Measurements from ENCODE around the gene MPEG1. TPM values are rescaled to one million over a fixed set of nuclear protein-coding genes. Genes with fewer than 3 reads are reported as not detected.

MPEG1 gene, protein sequence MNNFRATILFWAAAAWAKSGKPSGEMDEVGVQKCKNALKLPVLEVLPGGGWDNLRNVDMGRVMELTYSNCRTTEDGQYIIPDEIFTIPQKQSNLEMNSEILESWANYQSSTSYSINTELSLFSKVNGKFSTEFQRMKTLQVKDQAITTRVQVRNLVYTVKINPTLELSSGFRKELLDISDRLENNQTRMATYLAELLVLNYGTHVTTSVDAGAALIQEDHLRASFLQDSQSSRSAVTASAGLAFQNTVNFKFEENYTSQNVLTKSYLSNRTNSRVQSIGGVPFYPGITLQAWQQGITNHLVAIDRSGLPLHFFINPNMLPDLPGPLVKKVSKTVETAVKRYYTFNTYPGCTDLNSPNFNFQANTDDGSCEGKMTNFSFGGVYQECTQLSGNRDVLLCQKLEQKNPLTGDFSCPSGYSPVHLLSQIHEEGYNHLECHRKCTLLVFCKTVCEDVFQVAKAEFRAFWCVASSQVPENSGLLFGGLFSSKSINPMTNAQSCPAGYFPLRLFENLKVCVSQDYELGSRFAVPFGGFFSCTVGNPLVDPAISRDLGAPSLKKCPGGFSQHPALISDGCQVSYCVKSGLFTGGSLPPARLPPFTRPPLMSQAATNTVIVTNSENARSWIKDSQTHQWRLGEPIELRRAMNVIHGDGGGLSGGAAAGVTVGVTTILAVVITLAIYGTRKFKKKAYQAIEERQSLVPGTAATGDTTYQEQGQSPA
- polyA plus RNA-seq (ENCODE audit: insufficient read length), result 9.1 TPM

DNA sequence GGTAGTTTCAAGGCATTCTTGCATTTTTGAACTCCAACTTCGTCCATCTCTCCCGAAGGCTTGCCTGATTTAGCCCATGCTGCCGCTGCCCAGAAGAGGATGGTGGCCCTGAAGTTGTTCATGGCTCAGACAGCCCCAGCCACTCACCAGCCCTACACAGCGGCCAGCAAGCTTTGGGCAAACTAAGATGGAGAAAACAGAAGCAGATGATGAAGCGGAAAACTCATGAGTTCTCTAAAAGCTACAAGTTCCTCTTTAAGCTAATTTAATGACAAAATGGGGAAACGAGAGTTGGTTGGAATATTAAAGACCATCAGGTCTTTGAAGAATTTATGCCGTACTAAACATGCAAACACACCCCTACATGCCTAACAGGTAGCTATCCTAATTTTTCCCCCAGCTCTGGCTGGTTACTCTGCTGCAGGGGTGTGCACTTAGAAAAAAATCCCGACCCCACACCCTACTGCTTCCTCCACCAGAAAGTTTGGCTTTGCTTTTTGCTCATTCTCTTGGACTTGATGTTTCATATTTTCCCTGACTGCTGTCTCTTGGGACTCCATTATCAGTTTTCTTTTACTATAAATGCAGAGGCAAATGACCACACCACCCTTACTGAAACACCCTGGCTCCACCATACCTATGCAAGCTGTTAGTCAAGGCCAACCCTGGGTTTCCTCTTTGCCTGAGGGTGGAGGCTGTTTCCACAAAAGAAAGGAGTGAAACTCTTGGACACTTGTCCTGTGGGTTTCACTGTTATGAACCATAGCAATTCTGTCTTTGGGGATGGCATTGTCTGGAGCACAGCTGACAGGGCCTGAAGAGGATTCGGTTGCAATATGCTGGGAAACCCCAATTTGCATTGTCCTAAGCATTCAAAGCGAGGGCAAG, at the start of gene MPEG1:
Gene MPEG1, minus strand, starts transcription at position 184 of the 888 bp plus-strand sequence. Its CDS starts 62 bp downstream, at position 122.
- no peak for DNase-seq (ENCODE audit: low read depth)

DNA sequence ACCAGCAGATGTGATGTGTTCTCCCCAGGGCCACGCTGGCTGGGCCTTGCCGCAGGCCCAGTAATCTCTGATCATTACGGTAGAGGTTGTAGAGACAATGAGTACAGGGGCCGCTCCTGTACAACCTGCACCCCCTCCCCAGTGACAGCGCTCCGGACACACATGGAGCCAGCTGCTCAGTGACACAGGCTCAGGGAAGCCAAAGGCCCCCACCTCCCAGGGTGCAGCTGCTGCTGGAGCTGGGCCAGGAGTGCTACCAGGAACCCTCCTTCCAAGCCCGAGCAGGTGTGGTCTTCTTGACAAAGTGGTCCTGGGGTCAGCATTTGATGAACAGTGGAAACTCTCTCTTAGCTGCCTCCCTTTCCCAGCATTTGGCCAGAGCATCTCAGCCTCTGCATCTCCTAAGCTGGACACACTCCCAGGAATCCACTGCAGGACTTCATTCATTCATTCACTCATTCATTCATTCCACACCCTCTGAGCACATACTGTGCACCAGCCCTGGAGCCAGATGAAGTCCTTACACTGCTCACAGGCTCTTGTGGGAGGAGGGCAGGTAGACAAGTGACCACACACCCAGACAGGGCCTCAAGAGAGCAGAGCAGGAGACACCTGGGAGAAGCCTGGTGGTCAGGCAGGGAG, 49.6 kb upstream of the MPEG1 start:
- no peak for DNase-seq (ENCODE audit: low read depth)

DNA sequence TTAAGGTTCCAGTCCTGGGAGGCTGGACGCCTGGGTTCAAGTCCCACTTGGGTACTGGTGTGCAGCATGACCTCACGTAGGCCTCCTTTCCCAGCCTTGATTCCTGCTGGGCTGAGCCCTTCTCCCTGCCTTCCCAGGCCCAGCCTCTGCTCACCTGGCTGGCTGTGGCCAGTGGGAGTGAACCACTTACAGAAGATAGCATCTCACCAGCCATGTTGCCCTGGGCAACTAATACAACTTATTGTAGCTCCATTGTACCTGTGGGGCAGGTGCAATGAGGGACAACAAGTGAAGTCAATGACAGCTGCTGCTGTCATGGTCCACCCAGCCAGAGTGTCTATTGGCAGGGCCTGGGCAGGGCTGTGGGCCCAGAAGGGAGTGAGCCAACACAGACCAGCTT, 48.4 kb upstream of the MPEG1 start:
- no peak for DNase-seq (ENCODE audit: low read depth)

DNA sequence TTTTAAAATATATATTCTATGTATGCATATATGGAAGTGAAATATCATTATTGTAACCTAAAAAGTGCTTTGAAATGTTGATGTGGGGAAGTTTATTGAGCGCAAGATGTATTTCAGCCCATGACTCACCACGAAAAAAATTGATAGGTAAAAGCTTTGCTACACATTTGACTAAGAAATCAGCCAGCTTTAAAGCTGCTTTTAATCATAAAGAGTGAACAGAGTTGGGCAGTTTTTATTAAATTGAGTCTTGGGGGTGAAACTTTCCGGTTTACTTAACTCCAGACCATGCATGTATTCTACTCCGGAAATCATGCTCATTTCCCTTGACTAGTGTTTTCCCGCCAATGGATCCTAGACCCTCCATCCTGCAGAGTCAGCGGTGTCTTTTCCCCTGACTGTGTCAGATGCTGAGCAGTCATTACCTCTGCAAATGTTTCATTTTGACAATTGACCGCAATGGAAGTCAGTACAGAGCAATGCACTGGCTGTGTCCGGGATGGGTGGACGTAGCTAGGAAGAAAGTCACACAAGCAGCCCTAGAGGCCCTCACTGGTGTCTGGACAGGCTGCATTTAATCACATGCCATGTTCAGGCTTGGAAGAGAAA, 47.2 kb upstream of the MPEG1 start:
- DNase-seq (ENCODE audit: low read depth), result no peak

DNA sequence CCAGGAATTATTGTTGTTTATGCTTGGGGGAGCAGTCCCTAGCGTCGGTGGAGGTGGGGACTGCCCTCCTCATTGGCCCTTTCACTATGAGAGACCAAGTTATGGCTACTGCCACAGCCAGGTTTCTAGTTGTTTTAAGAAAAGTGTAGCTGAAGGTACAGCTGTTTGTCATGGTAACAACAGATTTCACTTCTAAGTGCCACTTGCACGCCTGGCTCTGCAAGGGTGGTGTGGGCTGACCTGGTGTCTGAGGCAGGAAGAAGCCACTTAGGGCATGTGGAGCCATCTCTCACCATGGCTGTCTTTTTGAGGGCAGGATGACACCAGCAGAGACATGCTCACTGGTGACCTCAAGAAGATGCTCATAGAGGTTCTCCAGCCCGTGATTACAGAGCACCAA, 46.3 kb upstream of the MPEG1 start:
- DNase-seq (ENCODE audit: low read depth), result no peak

DNA sequence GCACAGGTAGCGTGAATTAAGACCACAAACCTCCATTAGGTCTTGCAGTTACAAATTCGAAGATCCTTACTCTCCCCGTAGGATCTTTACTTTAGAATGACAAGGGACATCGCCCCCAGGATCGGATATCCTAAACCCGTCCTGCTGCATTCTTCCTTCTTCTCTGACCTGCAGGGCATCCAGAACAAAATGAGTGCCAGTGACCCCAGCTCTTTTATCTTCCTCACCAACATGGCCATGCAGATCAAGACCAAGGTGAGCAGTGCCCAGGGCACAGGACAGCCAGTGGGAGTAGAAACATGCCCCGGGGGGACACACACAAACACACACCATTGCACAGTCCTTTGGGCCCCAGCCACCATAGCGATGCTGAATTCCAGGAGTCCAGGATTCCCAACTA, 42.6 kb upstream of the MPEG1 start:
- no peak for DNase-seq (ENCODE audit: low read depth)

DNA sequence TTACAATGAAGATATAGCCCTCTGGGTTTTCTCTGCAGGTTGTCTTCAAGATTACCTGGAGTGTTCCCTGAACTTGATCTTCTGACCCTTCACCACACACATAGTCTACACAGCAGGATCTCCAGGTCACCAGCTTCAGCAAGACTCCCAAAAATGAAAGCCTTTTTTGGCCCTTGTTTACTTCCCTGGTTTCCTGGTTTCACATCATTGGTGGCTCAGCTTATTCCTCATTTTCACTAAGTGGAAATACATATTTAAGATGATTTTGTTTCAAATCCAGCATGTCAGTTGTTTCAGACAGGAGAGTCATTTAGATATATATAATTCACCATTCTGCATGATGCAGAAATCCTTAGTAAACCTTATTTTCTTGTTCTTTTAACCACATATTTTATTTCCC, 41.6 kb upstream of the MPEG1 start:
- no peak for DNase-seq (ENCODE audit: low read depth)

DNA sequence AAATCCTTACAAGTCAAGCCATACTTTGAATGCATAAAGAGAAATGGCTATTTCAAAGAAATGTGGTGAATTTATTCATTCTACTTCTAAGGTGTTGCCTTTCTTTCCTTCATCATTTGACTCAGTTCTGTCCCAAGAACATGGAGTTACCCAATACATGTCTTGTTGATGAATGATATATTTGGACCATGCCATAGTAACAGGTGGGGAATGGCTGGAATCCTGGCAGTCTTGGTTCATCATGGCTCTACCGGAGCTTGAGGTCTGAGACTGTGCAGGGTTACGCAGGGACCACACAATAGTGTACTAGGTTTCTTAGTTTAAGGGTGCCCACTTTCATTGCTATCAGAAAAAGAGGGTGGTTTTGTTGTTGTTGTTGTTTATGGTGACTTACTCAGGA, 40.3 kb upstream of the MPEG1 start:
- no peak for DNase-seq (ENCODE audit: low read depth)

DNA sequence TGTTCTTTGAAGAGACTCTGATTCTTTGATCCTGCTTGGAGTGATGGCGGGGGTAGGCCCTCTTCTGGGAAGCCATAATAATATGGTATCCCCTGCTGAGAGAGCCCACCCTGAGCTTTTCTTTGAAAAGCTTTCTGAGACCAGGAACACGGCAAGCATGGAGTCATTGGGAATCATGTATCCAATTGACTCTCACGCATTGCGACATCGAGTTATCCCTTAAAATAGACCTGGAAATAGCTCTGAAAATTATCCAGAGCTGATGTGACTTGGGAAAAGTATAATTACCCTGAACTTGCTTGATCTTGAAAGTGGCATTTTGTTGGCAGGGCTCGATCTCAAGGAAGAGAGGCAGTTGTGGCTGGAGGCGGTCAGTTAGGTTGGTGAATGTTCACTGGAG, 36.8 kb upstream of the MPEG1 start:
- DNase-seq (ENCODE audit: low read depth), result no peak

DNA sequence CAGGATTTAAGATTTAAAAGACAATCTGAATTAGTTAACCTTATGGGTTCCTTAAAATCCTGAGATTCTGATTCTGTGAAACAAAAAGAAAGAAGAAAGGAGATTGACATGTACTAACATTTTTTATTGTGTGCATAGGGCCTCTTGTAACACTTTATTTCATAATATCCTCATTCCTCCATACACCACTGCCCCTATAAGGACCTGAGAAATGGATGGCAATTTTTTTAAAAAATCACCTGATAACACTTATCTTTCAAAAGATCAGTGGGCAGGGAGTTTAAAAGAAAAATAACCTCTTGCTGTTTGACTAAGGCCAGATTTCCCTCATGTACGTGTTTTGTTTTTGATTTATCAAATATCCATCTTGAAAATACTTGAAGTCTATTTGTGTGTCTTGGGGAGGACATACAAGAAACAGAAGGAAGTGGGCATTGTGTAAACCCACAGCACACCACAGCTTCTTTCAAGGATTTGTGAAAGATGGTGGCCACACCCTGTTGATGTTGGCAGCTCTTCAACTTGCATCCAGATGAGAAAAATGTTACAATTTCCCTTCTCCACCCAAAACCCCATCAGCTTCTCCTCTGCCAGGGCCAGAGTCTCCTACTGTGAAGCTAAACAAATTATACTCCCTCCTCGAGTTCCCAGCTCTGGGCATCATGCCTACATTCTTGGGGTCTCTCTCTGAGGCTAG, 35.0 kb upstream of the MPEG1 start:
- DNase-seq (ENCODE audit: low read depth), result no peak

DNA sequence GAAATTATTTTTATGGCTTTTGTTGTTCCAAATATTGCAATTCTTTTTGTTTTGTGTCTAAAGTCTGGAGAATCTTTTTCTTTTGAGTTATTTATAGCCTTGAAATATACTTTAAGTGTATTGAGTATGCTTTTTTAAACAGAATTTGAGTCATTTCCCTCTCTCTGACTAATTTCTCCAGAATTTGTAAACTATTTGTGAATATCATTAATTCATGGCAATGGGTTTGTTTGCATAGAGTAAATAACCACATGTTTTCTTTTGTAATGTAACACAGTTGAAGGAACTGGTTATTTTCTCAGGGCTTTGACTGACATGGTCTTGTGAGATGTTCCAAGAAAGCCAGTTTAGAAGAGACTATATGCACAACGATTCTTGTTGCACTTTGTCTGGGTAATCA, 30.9 kb upstream of the MPEG1 start:
- DNase-seq (ENCODE audit: low read depth), result no peak

DNA sequence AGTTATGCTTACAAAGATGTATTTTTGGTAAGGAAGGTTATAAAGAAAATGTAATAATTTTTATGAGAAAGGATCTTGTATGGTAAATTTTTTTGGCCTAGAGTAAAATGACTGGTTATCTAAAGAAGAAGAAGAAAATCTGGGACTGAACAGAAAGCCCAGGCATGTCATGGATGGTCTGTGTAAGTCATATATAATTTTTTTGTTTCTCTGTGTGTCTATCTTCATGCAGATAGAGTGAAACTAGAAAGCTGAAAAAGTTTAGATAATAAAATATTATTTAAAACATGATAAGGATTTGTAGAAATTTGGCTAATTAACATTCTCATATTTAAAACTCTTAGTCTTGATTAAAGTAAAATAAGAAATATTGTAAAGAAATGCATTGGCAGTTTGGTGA, 27.6 kb upstream of the MPEG1 start:
- DNase-seq (ENCODE audit: low read depth), result no peak

DNA sequence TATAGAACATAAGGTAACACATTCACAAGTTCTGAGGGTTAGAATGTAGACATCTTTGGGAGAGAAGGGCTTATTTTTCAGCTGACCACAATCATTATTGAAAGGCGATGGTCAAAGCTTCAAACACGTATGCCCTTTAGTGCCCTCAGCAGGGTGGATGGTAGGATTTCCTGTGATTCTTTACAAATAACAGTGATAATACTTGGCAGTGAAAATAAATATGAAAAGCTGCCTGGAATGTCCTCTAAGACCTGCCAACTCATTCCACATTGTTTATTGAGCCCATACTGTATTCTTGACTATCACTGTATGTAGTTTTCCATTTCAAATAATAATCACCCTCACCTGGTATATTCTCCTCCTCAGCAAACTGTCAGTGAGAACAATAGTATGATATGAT, 13.7 kb upstream of the MPEG1 start:
- no peak for DNase-seq (ENCODE audit: low read depth)

DNA sequence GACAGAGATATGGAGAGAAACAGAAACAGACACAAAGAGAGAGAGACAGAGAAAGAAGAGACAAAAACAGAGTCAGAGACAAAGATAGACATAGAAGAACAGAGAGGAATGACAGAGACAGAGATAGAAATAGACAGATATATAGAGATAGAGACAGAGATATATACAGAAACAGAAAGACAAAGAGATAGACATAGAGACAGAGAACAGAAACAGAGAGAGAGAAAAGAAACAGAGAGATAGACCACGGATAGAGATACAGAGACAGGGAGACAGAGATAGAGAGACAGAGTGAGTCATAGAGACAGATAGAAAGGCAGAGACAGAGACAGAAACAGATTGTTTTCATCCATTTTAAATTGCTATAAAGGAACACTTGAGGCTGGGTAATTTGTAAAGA, 12.3 kb upstream of the MPEG1 start:
- no peak for DNase-seq (ENCODE audit: low read depth)

DNA sequence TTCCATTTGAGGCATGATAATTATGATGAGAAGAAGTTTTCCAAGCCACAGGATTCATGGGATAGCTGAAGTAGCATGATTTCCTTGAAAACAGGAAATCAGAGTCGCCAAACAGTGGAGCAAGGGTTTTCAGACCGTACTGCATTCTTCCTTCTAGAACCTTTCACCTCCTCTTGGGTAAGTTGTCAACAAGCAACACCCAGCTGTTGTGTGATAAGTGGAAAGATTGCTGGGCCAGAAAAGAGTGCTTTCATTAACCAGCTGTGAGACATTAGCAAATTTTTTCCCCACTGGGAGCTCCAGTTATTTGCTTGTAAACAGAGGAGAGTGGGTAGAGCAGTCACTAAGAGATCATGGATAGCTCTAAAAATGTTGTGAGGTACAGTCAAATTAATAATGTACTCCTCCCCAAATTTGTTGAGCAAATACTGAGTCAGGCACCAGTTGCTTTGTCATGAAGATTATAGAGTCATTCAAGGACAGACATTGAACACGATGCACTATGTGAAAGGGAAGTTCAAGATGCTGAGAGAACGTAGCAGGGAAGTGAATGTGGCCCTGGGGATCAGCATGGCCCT, 11.7 kb upstream of the MPEG1 start:
- no peak for DNase-seq (ENCODE audit: low read depth)

DNA sequence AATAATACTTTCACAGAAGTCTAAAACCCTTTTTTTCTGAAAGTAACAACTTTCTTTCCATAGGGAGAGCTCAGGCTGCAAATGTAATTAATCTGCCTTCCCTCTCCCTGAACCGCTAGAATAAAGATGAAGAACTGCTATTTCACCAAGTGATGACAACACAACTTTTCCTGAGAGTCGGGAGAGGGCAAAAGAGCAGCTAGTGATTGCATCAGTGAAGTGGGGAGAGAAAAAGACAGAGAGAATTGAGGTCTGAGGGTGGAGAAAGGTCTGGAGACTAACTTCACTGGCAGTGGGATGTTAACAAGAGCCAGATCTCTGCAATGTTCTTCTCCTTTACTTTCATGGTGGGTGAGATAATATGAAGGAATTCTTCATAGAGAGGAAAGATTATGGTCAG, 10.9 kb upstream of the MPEG1 start:
- DNase-seq (ENCODE audit: low read depth), result no peak

DNA sequence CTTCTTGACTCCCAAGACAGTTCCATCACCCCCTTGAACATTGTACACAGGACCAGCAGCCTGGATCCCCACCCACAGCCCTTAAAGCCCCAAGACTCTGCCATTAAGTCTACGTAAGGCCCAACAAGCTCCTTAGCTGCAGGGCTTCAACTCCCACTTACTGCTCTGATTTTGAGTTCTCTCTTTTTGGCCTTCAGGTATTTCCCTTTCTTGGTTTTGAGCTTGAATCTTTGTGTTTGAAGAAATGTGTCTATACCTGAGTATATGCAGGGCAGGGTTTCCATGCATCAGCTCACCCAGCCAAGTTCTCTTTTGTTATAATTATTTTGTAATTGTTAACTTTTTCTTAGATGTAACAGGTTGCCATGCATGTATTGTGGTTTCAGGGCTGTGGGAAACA, 10.4 kb upstream of the MPEG1 start:
- DNase-seq (ENCODE audit: low read depth), result no peak

DNA sequence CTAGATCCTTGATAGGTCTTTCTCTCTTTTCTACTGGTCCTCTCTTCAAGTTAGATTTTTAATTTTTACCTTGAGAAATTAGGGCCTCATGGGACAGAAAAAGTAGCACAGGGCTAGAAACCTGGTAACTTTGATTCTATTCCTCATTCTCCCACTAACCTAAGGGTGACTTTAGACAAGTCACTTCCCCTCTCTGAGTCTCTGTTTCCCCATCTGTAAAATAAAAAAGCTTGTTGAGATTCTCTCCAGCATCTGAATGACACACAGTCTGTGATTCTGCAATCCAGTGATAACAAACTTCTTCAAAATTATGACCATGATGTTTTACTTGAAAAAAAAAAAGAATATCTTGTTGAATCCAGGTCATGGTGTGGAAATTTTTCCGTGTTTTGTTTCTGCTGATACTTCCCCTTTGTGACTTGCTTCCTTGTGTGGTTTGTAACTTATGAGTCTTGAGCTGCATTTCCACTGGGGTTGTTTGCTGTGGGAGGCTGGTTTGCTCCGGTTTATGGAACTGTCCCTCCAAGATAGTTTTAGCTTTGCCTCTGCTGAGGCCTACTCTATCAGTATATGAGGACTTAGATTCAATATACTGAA, 9.8 kb upstream of the MPEG1 start:
- no peak for DNase-seq (ENCODE audit: low read depth)

DNA sequence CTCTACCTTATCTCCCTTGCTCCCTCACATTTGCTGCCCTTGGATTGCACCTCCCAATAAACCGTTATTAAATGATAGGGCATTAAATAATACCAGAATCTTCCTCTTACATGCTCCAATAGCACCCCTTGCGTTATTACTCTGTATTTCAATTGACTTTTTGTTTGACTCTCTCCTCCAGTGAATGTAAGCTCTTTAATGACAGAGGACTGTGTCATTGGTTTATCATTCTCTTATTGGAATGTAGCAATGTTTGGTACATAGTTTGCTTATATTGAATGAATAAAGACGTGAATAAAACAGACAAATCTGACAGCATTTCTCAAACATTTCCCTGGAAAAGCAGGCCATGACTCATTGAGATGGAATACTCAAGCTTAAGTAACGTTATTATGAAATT, 8.7 kb upstream of the MPEG1 start:
- no peak for DNase-seq (ENCODE audit: low read depth)

DNA sequence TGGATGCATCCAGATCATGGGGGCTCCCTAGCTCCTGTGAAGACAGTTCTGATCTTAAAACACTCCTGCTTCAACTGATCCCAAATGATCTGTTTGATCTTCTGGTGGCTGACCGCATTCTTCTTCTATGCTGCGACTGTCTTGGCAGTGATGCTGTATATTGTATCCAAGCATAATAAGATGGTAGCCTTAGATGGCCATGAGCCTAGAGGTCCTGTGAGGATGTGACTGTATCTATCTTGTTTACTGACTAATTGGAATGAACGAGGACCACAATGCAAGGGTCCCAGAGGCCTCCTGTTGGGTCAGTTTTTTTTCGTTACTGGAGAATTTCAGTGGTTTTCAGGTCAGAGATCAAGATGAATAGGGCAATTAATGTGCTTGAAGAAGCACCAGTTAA, 7.1 kb upstream of the MPEG1 start:
- no peak for DNase-seq (ENCODE audit: low read depth)
